ENCODE measurements around the gene KRTAP5-9.
"Not testable (repeated sequence)": the region's sequence is repeated elsewhere in the genome, so short reads cannot be mapped to it uniquely, and the experiment has no call there.

KRTAP5-9 gene

GRCh38 chr11:71537537-71537936, 10.7 kb upstream of the KRTAP5-9 start:
- no peak overlapping the region for H3K27ac ChIP-seq (ENCODE audit: low read length)
- no peak overlapping the region for H3K9ac ChIP-seq (ENCODE audit: low read length)
- no peaks in the 10 kb centered on the region for H3K4me1 ChIP-seq (ENCODE audit: control insufficient read depth, low read depth, low read length)
- H3K27me3 ChIP-seq (ENCODE audit: control insufficient read depth, insufficient read depth, low read length): no peaks in the 10 kb centered on the region
- H3K36me3 ChIP-seq (ENCODE audit: control insufficient read depth, low read depth, low read length): no peaks in the 10 kb centered on the region
- no peaks in the 10 kb centered on the region for H3K9me3 ChIP-seq (ENCODE audit: control insufficient read depth, low read depth, low read length)
- H3K4me3 ChIP-seq (ENCODE audit: low read length): no peak overlapping the region

- H3K27ac ChIP-seq (ENCODE audit: low read length); H3K9me3 ChIP-seq (ENCODE audit: control insufficient read depth, low read depth, low read length); H3K9ac ChIP-seq (ENCODE audit: low read length): not testable (repeated sequence)
These were observed 10.1 kb upstream of the KRTAP5-9 start, which contains the start of gene KRTAP5-8 for GRCh38 chr11:71537977-71538665. Gene KRTAP5-8, plus strand, starts transcription at chr11:71538025. Its CDS starts 31 bp downstream, at chr11:71538056.

GRCh38 chr11:71538666-71538990, 9.6 kb upstream of the KRTAP5-9 start:
- H3K9ac ChIP-seq (ENCODE audit: low read length): no peak overlapping the region
- no peaks in the 10 kb centered on the region for H3K27me3 ChIP-seq (ENCODE audit: control insufficient read depth, insufficient read depth, low read length)
- no peak overlapping the region for H3K4me3 ChIP-seq (ENCODE audit: low read length)
- H3K36me3 ChIP-seq (ENCODE audit: control insufficient read depth, low read depth, low read length): no peaks in the 10 kb centered on the region
- no peaks in the 10 kb centered on the region for H3K9me3 ChIP-seq (ENCODE audit: control insufficient read depth, low read depth, low read length)
- no peak overlapping the region for H3K27ac ChIP-seq (ENCODE audit: low read length)
- no peaks in the 10 kb centered on the region for H3K4me1 ChIP-seq (ENCODE audit: control insufficient read depth, low read depth, low read length)

More at GRCh38 chr11:71537977-71538665, 10.1 kb upstream of the KRTAP5-9 start, which contains the start of gene KRTAP5-8:
- H3K4me3 ChIP-seq (ENCODE audit: low read length); H3K27me3 ChIP-seq (ENCODE audit: control insufficient read depth, insufficient read depth, low read length); H3K36me3 ChIP-seq (ENCODE audit: control insufficient read depth, low read depth, low read length); H3K4me1 ChIP-seq (ENCODE audit: control insufficient read depth, low read depth, low read length): not testable (repeated sequence)

GRCh38 chr11:71539017-71539416, 9.2 kb upstream of the KRTAP5-9 start:
- no peaks in the 10 kb centered on the region for H3K9me3 ChIP-seq (ENCODE audit: control insufficient read depth, low read depth, low read length)
- H3K36me3 ChIP-seq (ENCODE audit: control insufficient read depth, low read depth, low read length): no peaks in the 10 kb centered on the region
- H3K9ac ChIP-seq (ENCODE audit: low read length): no peak overlapping the region
- H3K27ac ChIP-seq (ENCODE audit: low read length): no peak overlapping the region
- H3K4me1 ChIP-seq (ENCODE audit: control insufficient read depth, low read depth, low read length): no peaks in the 10 kb centered on the region
- no peak overlapping the region for H3K4me3 ChIP-seq (ENCODE audit: low read length)
- H3K27me3 ChIP-seq (ENCODE audit: control insufficient read depth, insufficient read depth, low read length): no peaks in the 10 kb centered on the region

- not testable (repeated sequence) for H3K27me3 ChIP-seq (ENCODE audit: control insufficient read depth, insufficient read depth, low read length); H3K36me3 ChIP-seq (ENCODE audit: control insufficient read depth, low read depth, low read length); H3K4me1 ChIP-seq (ENCODE audit: control insufficient read depth, low read depth, low read length); H3K4me3 ChIP-seq (ENCODE audit: low read length); H3K9me3 ChIP-seq (ENCODE audit: control insufficient read depth, low read depth, low read length); H3K27ac ChIP-seq (ENCODE audit: low read length); H3K9ac ChIP-seq (ENCODE audit: low read length)
These were observed 8.2 kb upstream of the KRTAP5-9 start for GRCh38 chr11:71539971-71540370.

GRCh38 chr11:71540521-71541304, 7.5 kb upstream of the KRTAP5-9 start:
- H3K4me1 ChIP-seq (ENCODE audit: control insufficient read depth, low read depth, low read length); H3K27me3 ChIP-seq (ENCODE audit: control insufficient read depth, insufficient read depth, low read length); H3K4me3 ChIP-seq (ENCODE audit: low read length); H3K27ac ChIP-seq (ENCODE audit: low read length); H3K36me3 ChIP-seq (ENCODE audit: control insufficient read depth, low read depth, low read length); H3K9ac ChIP-seq (ENCODE audit: low read length); H3K9me3 ChIP-seq (ENCODE audit: control insufficient read depth, low read depth, low read length): not testable (repeated sequence)

GRCh38 chr11:71542382-71542781, 5.8 kb upstream of the KRTAP5-9 start:
- H3K36me3 ChIP-seq (ENCODE audit: control insufficient read depth, low read depth, low read length): no peaks in the 10 kb centered on the region
- no peak overlapping the region for H3K9ac ChIP-seq (ENCODE audit: low read length)
- no peaks in the 10 kb centered on the region for H3K4me1 ChIP-seq (ENCODE audit: control insufficient read depth, low read depth, low read length)
- H3K27me3 ChIP-seq (ENCODE audit: control insufficient read depth, insufficient read depth, low read length): no peaks in the 10 kb centered on the region
- H3K4me3 ChIP-seq (ENCODE audit: low read length): no peak overlapping the region
- H3K9me3 ChIP-seq (ENCODE audit: control insufficient read depth, low read depth, low read length): no peaks in the 10 kb centered on the region
- no peak overlapping the region for H3K27ac ChIP-seq (ENCODE audit: low read length)

GRCh38 chr11:71542879-71543777, 5.1 kb upstream of the KRTAP5-9 start:
- Histone ChIP-seq H3K27ac (ENCODE audit: low read length) (no peak overlapping the region), H3K4me3 (ENCODE audit: low read length) (no peak overlapping the region), H3K27me3 (ENCODE audit: control insufficient read depth, insufficient read depth, low read length) (no peaks in the 10 kb centered on the region), H3K9ac (ENCODE audit: low read length) (no peak overlapping the region), H3K4me1 (ENCODE audit: control insufficient read depth, low read depth, low read length) (no peaks in the 10 kb centered on the region), H3K9me3 (ENCODE audit: control insufficient read depth, low read depth, low read length) (no peaks in the 10 kb centered on the region), H3K36me3 (ENCODE audit: control insufficient read depth, low read depth, low read length) (no peaks in the 10 kb centered on the region)

- H3K36me3 ChIP-seq (ENCODE audit: control insufficient read depth, low read depth, low read length): no peaks in the 10 kb centered on the region
- no peak overlapping the region for H3K4me3 ChIP-seq (ENCODE audit: low read length)
- no peak overlapping the region for H3K27ac ChIP-seq (ENCODE audit: low read length)
- H3K27me3 ChIP-seq (ENCODE audit: control insufficient read depth, insufficient read depth, low read length): no peaks in the 10 kb centered on the region
- H3K9me3 ChIP-seq (ENCODE audit: control insufficient read depth, low read depth, low read length): no peaks in the 10 kb centered on the region
- H3K4me1 ChIP-seq (ENCODE audit: control insufficient read depth, low read depth, low read length): no peaks in the 10 kb centered on the region
- H3K9ac ChIP-seq (ENCODE audit: low read length): no peak overlapping the region
These were observed 4.4 kb upstream of the KRTAP5-9 start for GRCh38 chr11:71543866-71544265.

GRCh38 chr11:71544525-71545214, 3.5 kb upstream of the KRTAP5-9 start:
- no peaks in the 10 kb centered on the region for H3K27me3 ChIP-seq (ENCODE audit: control insufficient read depth, insufficient read depth, low read length)
- no peaks in the 10 kb centered on the region for H3K9me3 ChIP-seq (ENCODE audit: control insufficient read depth, low read depth, low read length)
- no peaks in the 10 kb centered on the region for H3K36me3 ChIP-seq (ENCODE audit: control insufficient read depth, low read depth, low read length)
- no peak overlapping the region for H3K27ac ChIP-seq (ENCODE audit: low read length)
- no peak overlapping the region for H3K4me3 ChIP-seq (ENCODE audit: low read length)
- H3K4me1 ChIP-seq (ENCODE audit: control insufficient read depth, low read depth, low read length): no peaks in the 10 kb centered on the region
- no peak overlapping the region for H3K9ac ChIP-seq (ENCODE audit: low read length)

- Histone ChIP-seq H3K4me3 (ENCODE audit: low read length) (no peak overlapping the region), H3K4me1 (ENCODE audit: control insufficient read depth, low read depth, low read length) (no peaks in the 10 kb centered on the region), H3K27me3 (ENCODE audit: control insufficient read depth, insufficient read depth, low read length) (no peaks in the 10 kb centered on the region), H3K36me3 (ENCODE audit: control insufficient read depth, low read depth, low read length) (no peaks in the 10 kb centered on the region), H3K27ac (ENCODE audit: low read length) (no peak overlapping the region), H3K9ac (ENCODE audit: low read length) (no peak overlapping the region), H3K9me3 (ENCODE audit: control insufficient read depth, low read depth, low read length) (no peaks in the 10 kb centered on the region)
These were observed 2.7 kb upstream of the KRTAP5-9 start for GRCh38 chr11:71545405-71545966.
